ENCODE measurements around the gene FGF3. TPM values are rescaled to one million over a fixed set of nuclear protein-coding genes. Genes with fewer than 3 reads are reported as not detected.

FGF3 gene
- polyA plus RNA-seq, 3 donors: not detected

GRCh38 chr11:69852056-69852455 lies 32.8 kb upstream of the FGF3 start:
- Histone ChIP-seq H3K9ac (ENCODE audit: insufficient read depth, low read length, poor library complexity, severe bottlenecking) (no peak overlapping the region), H2AFZ (ENCODE audit: insufficient read depth, low read depth, low read length, poor library complexity, severe bottlenecking) (no peak overlapping the region), H3K9me3 (replicated peaks in 1 of 2; ENCODE audit: control insufficient read depth in 1 of 2, insufficient read depth in 1 of 2, low read length in 2 of 2) (peaks cover 0 to 12% of the 10 kb centered on the region in 2 donors), H3K4me2 (replicated peaks; ENCODE audit: extremely low read depth, low read length, poor library complexity, severe bottlenecking) (no peak overlapping the region), H3K36me3 (replicated peaks in 1 of 2; ENCODE audit: control insufficient read depth in 1 of 2, insufficient read depth in 2 of 2, low read length in 2 of 2) (no peaks in the 10 kb centered on the region), H3K27me3 (ENCODE audit: control insufficient read depth in 2 of 2, insufficient read depth in 2 of 2, low read length in 2 of 2) (peaks cover 0 to 3% of the 10 kb centered on the region in 2 donors), H3K4me1 (ENCODE audit: control insufficient read depth in 1 of 2, insufficient read depth in 2 of 2, low read length in 2 of 2) (no peaks in the 10 kb centered on the region), H3K79me2 (ENCODE audit: insufficient read depth, low read length) (no peaks in the 10 kb centered on the region), H3K27ac (ENCODE audit: low read depth in 1 of 2, low read length in 2 of 2) (no peak overlapping the region), H4K20me1 (ENCODE audit: insufficient read depth, low read length) (no peaks in the 10 kb centered on the region), H3K4me3 (replicated peaks in 1 of 3; ENCODE audit: low read depth in 2 of 3, low read length in 3 of 3) (no peak overlapping the region)
- WGBS (ENCODE audit: insufficient coverage): 52% methylated on average over 2 of the region's 2 CpGs
- peaks cover 2 to 21% (median 9%) of the 10 kb centered on the region in 3 donors for H3K27me3 Mint-ChIP-seq (ENCODE audit: low read depth in 3 of 3)
- no peak for TF ChIP-seq CTCF (IDR thresholded peaks at IDR 0.05)
- no peak for DNase-seq
- H3K4me1 Mint-ChIP-seq: no peaks in the 10 kb centered on the region
- H3K27ac Mint-ChIP-seq: no peak overlapping the region
- intact Hi-C loops (cut with micrococcal nuclease): no loop called here
- H3K9me3 Mint-ChIP-seq: peaks cover 0 to 19% (median 7%) of the 10 kb centered on the region in 7 donors
- H3K36me3 Mint-ChIP-seq: no peaks in the 10 kb centered on the region
- H3K4me3 Mint-ChIP-seq: no peak overlapping the region

GRCh38 chr11:69848201-69848600 lies 29.0 kb upstream of the FGF3 start:
- H3K9me3 ChIP-seq (replicated peaks in 1 of 2; ENCODE audit: control insufficient read depth in 1 of 2, insufficient read depth in 1 of 2, low read length in 2 of 2): peaks cover 0 to 8% of the 10 kb centered on the region in 2 donors
- H3K36me3 ChIP-seq (replicated peaks in 1 of 2; ENCODE audit: control insufficient read depth in 1 of 2, insufficient read depth in 2 of 2, low read length in 2 of 2): no peaks in the 10 kb centered on the region
- Mint-ChIP-seq H3K4me1 (no peaks in the 10 kb centered on the region), H3K27ac (no peak overlapping the region), H3K36me3 (no peaks in the 10 kb centered on the region), H3K4me3 (no peak overlapping the region), H3K27me3 (ENCODE audit: low read depth in 3 of 3) (peaks cover 2 to 12% (median 9%) of the 10 kb centered on the region in 3 donors), H3K9me3 (peaks cover 0 to 14% (median 7%) of the 10 kb centered on the region in 7 donors)
- TF ChIP-seq CTCF (IDR thresholded peaks at IDR 0.05): no peak
- no peak overlapping the region for H3K27ac ChIP-seq (ENCODE audit: low read depth in 1 of 2, low read length in 2 of 2)
- H4K20me1 ChIP-seq (ENCODE audit: insufficient read depth, low read length): no peaks in the 10 kb centered on the region
- no peak overlapping the region for H3K9ac ChIP-seq (ENCODE audit: insufficient read depth, low read length, poor library complexity, severe bottlenecking)
- H3K4me2 ChIP-seq (replicated peaks; ENCODE audit: extremely low read depth, low read length, poor library complexity, severe bottlenecking): no peak overlapping the region
- no peak overlapping the region for H3K4me3 ChIP-seq (replicated peaks in 1 of 3; ENCODE audit: low read depth in 2 of 3, low read length in 3 of 3)
- no peaks in the 10 kb centered on the region for H3K4me1 ChIP-seq (ENCODE audit: control insufficient read depth in 1 of 2, insufficient read depth in 2 of 2, low read length in 2 of 2)
- intact Hi-C loops (cut with micrococcal nuclease): no loop called here
- H3K79me2 ChIP-seq (ENCODE audit: insufficient read depth, low read length): no peaks in the 10 kb centered on the region
- no peak overlapping the region for H2AFZ ChIP-seq (ENCODE audit: insufficient read depth, low read depth, low read length, poor library complexity, severe bottlenecking)
- peaks cover 0 to 3% of the 10 kb centered on the region in 2 donors for H3K27me3 ChIP-seq (ENCODE audit: control insufficient read depth in 2 of 2, insufficient read depth in 2 of 2, low read length in 2 of 2)
- no peak for DNase-seq
